Measurements from ENCODE around the gene TRAF4.

TRAF4 gene

GRCh38 chr17:28743243-28744103 lies at the start of gene TRAF4:
Gene TRAF4 (plus strand): TSS chr17:28744011. CDS start chr17:28744113, 102 bp downstream.
- peaks cover 12 to 28% of the 10 kb centered on the region in 2 donors for H3K4me1 ChIP-seq (ENCODE audit: control insufficient read depth in 1 of 2, insufficient read depth in 2 of 2, low read length in 2 of 2)
- no peaks in the 10 kb centered on the region for H3K9me3 ChIP-seq (ENCODE audit: control insufficient read depth in 1 of 2, low read length in 2 of 2)
- peaks cover 0 to 4% of the 10 kb centered on the region in 2 donors for H3K36me3 ChIP-seq (ENCODE audit: control insufficient read depth in 1 of 2, insufficient read depth in 2 of 2, low read length in 2 of 2)
- no peaks in the 10 kb centered on the region for H3K27me3 ChIP-seq (ENCODE audit: low read depth, low read length)
- peak within 1 kb of the TSS; percentile 94 for H3K27ac ChIP-seq (ENCODE audit: low read length)
- peak within 1 kb of the TSS; percentile 78 to 87 for H3K4me3 ChIP-seq (ENCODE audit: low read depth in 1 of 2, low read length in 2 of 2)

- Histone ChIP-seq H3K9me3 (ENCODE audit: control insufficient read depth in 1 of 2, low read length in 2 of 2) (no peaks in the 10 kb centered on the region), H3K27me3 (ENCODE audit: low read depth, low read length) (no peaks in the 10 kb centered on the region), H3K4me1 (ENCODE audit: control insufficient read depth in 1 of 2, insufficient read depth in 2 of 2, low read length in 2 of 2) (no peaks in the 10 kb centered on the region), H3K4me3 (ENCODE audit: low read depth in 1 of 2, low read length in 2 of 2) (no peak overlapping the region), H3K27ac (ENCODE audit: low read length) (no peak overlapping the region), H3K36me3 (ENCODE audit: control insufficient read depth in 1 of 2, insufficient read depth in 2 of 2, low read length in 2 of 2) (peaks cover 89 to 100% of the 10 kb centered on the region in 2 donors)
These were observed 45.4 kb upstream of the TRAF4 start for GRCh38 chr17:28698253-28698941.

- Histone ChIP-seq H3K9me3 (ENCODE audit: control insufficient read depth in 1 of 2, low read length in 2 of 2) (no peaks in the 10 kb centered on the region), H3K36me3 (ENCODE audit: control insufficient read depth in 1 of 2, insufficient read depth in 2 of 2, low read length in 2 of 2) (peaks cover 77 to 95% of the 10 kb centered on the region in 2 donors), H3K27ac (ENCODE audit: low read length) (no peak overlapping the region), H3K4me1 (ENCODE audit: control insufficient read depth in 1 of 2, insufficient read depth in 2 of 2, low read length in 2 of 2) (no peaks in the 10 kb centered on the region), H3K4me3 (ENCODE audit: low read depth in 1 of 2, low read length in 2 of 2) (no peak overlapping the region), H3K27me3 (ENCODE audit: low read depth, low read length) (no peaks in the 10 kb centered on the region)
These were observed 43.5 kb upstream of the TRAF4 start for GRCh38 chr17:28700278-28700677.

- no peak overlapping the region for H3K27ac ChIP-seq (ENCODE audit: low read length)
- H3K36me3 ChIP-seq (ENCODE audit: control insufficient read depth in 1 of 2, insufficient read depth in 2 of 2, low read length in 2 of 2): peaks cover 72 to 88% of the 10 kb centered on the region in 2 donors
- no peaks in the 10 kb centered on the region for H3K9me3 ChIP-seq (ENCODE audit: control insufficient read depth in 1 of 2, low read length in 2 of 2)
- H3K4me3 ChIP-seq (ENCODE audit: low read depth in 1 of 2, low read length in 2 of 2): no peak overlapping the region
- no peaks in the 10 kb centered on the region for H3K27me3 ChIP-seq (ENCODE audit: low read depth, low read length)
- H3K4me1 ChIP-seq (ENCODE audit: control insufficient read depth in 1 of 2, insufficient read depth in 2 of 2, low read length in 2 of 2): no peaks in the 10 kb centered on the region
These were observed 42.9 kb upstream of the TRAF4 start for GRCh38 chr17:28700830-28701492.

- no peaks in the 10 kb centered on the region for H3K27me3 ChIP-seq (ENCODE audit: low read depth, low read length)
- no peaks in the 10 kb centered on the region for H3K4me1 ChIP-seq (ENCODE audit: control insufficient read depth in 1 of 2, insufficient read depth in 2 of 2, low read length in 2 of 2)
- no peaks in the 10 kb centered on the region for H3K9me3 ChIP-seq (ENCODE audit: control insufficient read depth in 1 of 2, low read length in 2 of 2)
- H3K36me3 ChIP-seq (ENCODE audit: control insufficient read depth in 1 of 2, insufficient read depth in 2 of 2, low read length in 2 of 2): peaks cover 66 to 76% of the 10 kb centered on the region in 2 donors
- H3K4me3 ChIP-seq (ENCODE audit: low read depth in 1 of 2, low read length in 2 of 2): no peak overlapping the region
- no peak overlapping the region for H3K27ac ChIP-seq (ENCODE audit: low read length)
These were observed 41.6 kb upstream of the TRAF4 start for GRCh38 chr17:28702026-28702751.

- Histone ChIP-seq H3K27me3 (ENCODE audit: low read depth, low read length) (no peaks in the 10 kb centered on the region), H3K4me1 (ENCODE audit: control insufficient read depth in 1 of 2, insufficient read depth in 2 of 2, low read length in 2 of 2) (no peaks in the 10 kb centered on the region), H3K36me3 (ENCODE audit: control insufficient read depth in 1 of 2, insufficient read depth in 2 of 2, low read length in 2 of 2) (peaks cover 60 to 70% of the 10 kb centered on the region in 2 donors), H3K4me3 (ENCODE audit: low read depth in 1 of 2, low read length in 2 of 2) (no peak overlapping the region), H3K27ac (ENCODE audit: low read length) (no peak overlapping the region), H3K9me3 (ENCODE audit: control insufficient read depth in 1 of 2, low read length in 2 of 2) (no peaks in the 10 kb centered on the region)
These were observed 41.1 kb upstream of the TRAF4 start for GRCh38 chr17:28702752-28703150.

GRCh38 chr17:28703552-28704218 lies 40.1 kb upstream of the TRAF4 start:
- H3K9me3 ChIP-seq (ENCODE audit: control insufficient read depth in 1 of 2, low read length in 2 of 2): no peaks in the 10 kb centered on the region
- no peaks in the 10 kb centered on the region for H3K4me1 ChIP-seq (ENCODE audit: control insufficient read depth in 1 of 2, insufficient read depth in 2 of 2, low read length in 2 of 2)
- no peaks in the 10 kb centered on the region for H3K27me3 ChIP-seq (ENCODE audit: low read depth, low read length)
- H3K36me3 ChIP-seq (ENCODE audit: control insufficient read depth in 1 of 2, insufficient read depth in 2 of 2, low read length in 2 of 2): peaks cover 51 to 61% of the 10 kb centered on the region in 2 donors
- no peak overlapping the region for H3K4me3 ChIP-seq (ENCODE audit: low read depth in 1 of 2, low read length in 2 of 2)
- no peak overlapping the region for H3K27ac ChIP-seq (ENCODE audit: low read length)

- no peaks in the 10 kb centered on the region for H3K9me3 ChIP-seq (ENCODE audit: control insufficient read depth in 1 of 2, low read length in 2 of 2)
- no peak overlapping the region for H3K4me3 ChIP-seq (ENCODE audit: low read depth in 1 of 2, low read length in 2 of 2)
- H3K27me3 ChIP-seq (ENCODE audit: low read depth, low read length): no peaks in the 10 kb centered on the region
- peaks cover 44 to 54% of the 10 kb centered on the region in 2 donors for H3K36me3 ChIP-seq (ENCODE audit: control insufficient read depth in 1 of 2, insufficient read depth in 2 of 2, low read length in 2 of 2)
- no peak overlapping the region for H3K27ac ChIP-seq (ENCODE audit: low read length)
- no peaks in the 10 kb centered on the region for H3K4me1 ChIP-seq (ENCODE audit: control insufficient read depth in 1 of 2, insufficient read depth in 2 of 2, low read length in 2 of 2)
These were observed 39.5 kb upstream of the TRAF4 start for GRCh38 chr17:28704219-28704858.

- no peak overlapping the region for H3K4me3 ChIP-seq (ENCODE audit: low read depth in 1 of 2, low read length in 2 of 2)
- H3K27me3 ChIP-seq (ENCODE audit: low read depth, low read length): no peaks in the 10 kb centered on the region
- H3K36me3 ChIP-seq (ENCODE audit: control insufficient read depth in 1 of 2, insufficient read depth in 2 of 2, low read length in 2 of 2): peaks cover 36 to 46% of the 10 kb centered on the region in 2 donors
- H3K27ac ChIP-seq (ENCODE audit: low read length): no peak overlapping the region
- H3K4me1 ChIP-seq (ENCODE audit: control insufficient read depth in 1 of 2, insufficient read depth in 2 of 2, low read length in 2 of 2): peaks cover 0 to 5% of the 10 kb centered on the region in 2 donors
- H3K9me3 ChIP-seq (ENCODE audit: control insufficient read depth in 1 of 2, low read length in 2 of 2): no peaks in the 10 kb centered on the region
These were observed 38.6 kb upstream of the TRAF4 start for GRCh38 chr17:28705074-28705659.

Data from muscle layer of duodenum (tissue), 2 donors.